ENCODE measurements around the gene IL1R1.

The IL1R1 gene

GRCh38 chr2:102141011-102141943 is 1.3 kb upstream of the IL1R1 start:
- Histone ChIP-seq H3K9ac (ENCODE audit: low read depth, low read length) (no peak overlapping the region), H3K4me3 (ENCODE audit: low read depth, low read length) (0 out of 2 replicates have a peak overlapping the region, but pooled peaks have one; percentile 65), H3K9me3 (ENCODE audit: control insufficient read depth, insufficient read depth, low read length) (no peaks in the 10 kb centered on the region), H3K36me3 (ENCODE audit: control insufficient read depth, insufficient read depth, low read length) (no peaks in the 10 kb centered on the region), H3K27me3 (ENCODE audit: control insufficient read depth, insufficient read depth, low read length) (peaks cover 33% of the 10 kb centered on the region), H3K4me1 (ENCODE audit: control insufficient read depth, insufficient read depth, low read length) (no peaks in the 10 kb centered on the region), H3K27ac (ENCODE audit: low read depth, low read length) (no peak overlapping the region)

DNA sequence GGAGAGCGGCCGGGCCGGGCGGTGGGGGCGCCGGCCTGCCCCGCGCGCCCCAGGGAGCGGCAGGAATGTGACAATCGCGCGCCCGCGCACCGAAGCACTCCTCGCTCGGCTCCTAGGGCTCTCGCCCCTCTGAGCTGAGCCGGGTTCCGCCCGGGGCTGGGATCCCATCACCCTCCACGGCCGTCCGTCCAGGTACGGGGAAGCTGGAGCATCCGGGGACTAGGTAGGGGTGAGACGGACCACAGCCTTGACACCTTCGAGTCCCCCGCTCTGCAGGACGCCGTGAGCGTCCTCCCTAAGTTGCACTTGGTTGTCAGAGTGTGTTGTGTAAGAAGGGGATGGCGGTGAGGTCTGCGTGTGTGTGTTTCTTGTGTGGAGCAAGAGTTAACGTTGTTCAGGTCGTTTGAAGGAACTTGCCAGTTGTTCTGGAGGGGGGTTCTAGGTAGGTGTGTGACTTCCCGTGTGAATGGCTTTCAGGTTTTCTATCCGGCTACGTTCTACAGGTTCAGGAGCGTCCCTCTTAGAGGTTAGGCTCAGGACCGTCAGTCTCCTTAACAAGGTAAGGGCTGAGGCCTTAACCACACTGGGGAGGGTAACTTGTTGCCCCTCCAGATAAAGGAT is 393 bp downstream of the IL1R1 start:
- Histone ChIP-seq H3K4me3 (ENCODE audit: low read depth, low read length) (peak overlapping the region; percentile 65), H3K27me3 (ENCODE audit: control insufficient read depth, insufficient read depth, low read length) (peaks cover 33% of the 10 kb centered on the region), H3K4me1 (ENCODE audit: control insufficient read depth, insufficient read depth, low read length) (no peaks in the 10 kb centered on the region), H3K9ac (ENCODE audit: low read depth, low read length) (no peak overlapping the region), H3K27ac (ENCODE audit: low read depth, low read length) (no peak overlapping the region), H3K9me3 (ENCODE audit: control insufficient read depth, insufficient read depth, low read length) (0 out of 2 replicates have a peak, but pooled peaks cover 4% of the 10 kb centered on the region), H3K36me3 (ENCODE audit: control insufficient read depth, insufficient read depth, low read length) (no peaks in the 10 kb centered on the region)

DNA sequence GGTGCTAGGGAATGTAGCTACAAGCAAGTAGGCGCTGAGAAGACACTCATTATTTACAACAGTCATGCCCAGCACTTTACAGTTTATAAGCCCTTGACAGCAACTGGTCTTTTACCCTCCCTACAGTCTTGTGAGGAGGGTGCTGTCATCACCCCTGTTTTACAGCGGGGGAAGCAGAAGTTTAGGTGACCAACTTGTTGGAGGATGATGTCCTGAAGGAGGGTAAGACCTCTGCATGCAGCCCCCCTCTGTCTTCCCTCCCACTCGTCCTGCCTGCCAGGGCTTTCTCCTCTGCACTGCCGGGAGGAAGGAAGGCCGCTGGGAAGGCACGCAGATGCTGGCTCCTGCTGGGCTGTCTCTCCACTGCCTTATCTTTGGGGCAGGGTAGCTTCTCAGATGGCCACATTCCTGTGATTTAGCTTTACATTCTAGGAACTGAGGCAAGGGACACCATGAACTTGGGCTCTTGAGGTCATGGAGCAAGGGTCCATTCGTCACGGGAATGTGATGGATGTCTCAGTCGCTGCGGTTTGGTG is 972 bp downstream of the IL1R1 start:
- Histone ChIP-seq H3K27me3 (ENCODE audit: control insufficient read depth, insufficient read depth, low read length) (peaks cover 33% of the 10 kb centered on the region), H3K4me3 (ENCODE audit: low read depth, low read length) (no peak overlapping the region), H3K9ac (ENCODE audit: low read depth, low read length) (no peak overlapping the region), H3K4me1 (ENCODE audit: control insufficient read depth, insufficient read depth, low read length) (no peaks in the 10 kb centered on the region), H3K36me3 (ENCODE audit: control insufficient read depth, insufficient read depth, low read length) (no peaks in the 10 kb centered on the region), H3K27ac (ENCODE audit: low read depth, low read length) (no peak overlapping the region), H3K9me3 (ENCODE audit: control insufficient read depth, insufficient read depth, low read length) (0 out of 2 replicates have a peak, but pooled peaks cover 4% of the 10 kb centered on the region)

DNA sequence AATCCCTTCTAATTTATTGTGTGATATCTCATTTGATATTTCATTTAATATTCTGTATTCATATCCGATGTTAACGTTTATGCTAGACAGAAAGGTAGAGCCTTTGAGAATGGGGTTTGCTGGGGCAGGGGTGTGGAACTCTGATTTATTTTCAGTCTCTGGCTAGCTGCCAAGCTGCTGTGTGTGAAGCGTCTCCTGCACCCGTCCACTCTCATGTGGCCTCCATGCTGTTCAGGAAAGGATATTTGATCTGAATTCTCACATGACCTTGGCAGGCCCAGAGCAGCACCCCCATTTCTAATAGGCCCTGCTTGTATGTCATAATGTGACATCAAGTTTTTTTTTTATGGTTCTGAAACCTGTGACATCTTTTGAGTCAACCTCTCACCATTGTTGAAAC is 1.6 kb downstream of the IL1R1 start:
- Histone ChIP-seq H3K27ac (ENCODE audit: low read depth, low read length) (no peak overlapping the region), H3K9ac (ENCODE audit: low read depth, low read length) (no peak overlapping the region), H3K36me3 (ENCODE audit: control insufficient read depth, insufficient read depth, low read length) (no peaks in the 10 kb centered on the region), H3K9me3 (ENCODE audit: control insufficient read depth, insufficient read depth, low read length) (0 out of 2 replicates have a peak, but pooled peaks cover 4% of the 10 kb centered on the region), H3K4me3 (ENCODE audit: low read depth, low read length) (no peak overlapping the region), H3K4me1 (ENCODE audit: control insufficient read depth, insufficient read depth, low read length) (no peaks in the 10 kb centered on the region), H3K27me3 (ENCODE audit: control insufficient read depth, insufficient read depth, low read length) (peaks cover 33% of the 10 kb centered on the region)

GRCh38 chr2:102145107-102145506 is 2.6 kb downstream of the IL1R1 start:
- no peak overlapping the region for H3K27ac ChIP-seq (ENCODE audit: low read depth, low read length)
- H3K27me3 ChIP-seq (ENCODE audit: control insufficient read depth, insufficient read depth, low read length), result peaks cover 33% of the 10 kb centered on the region
- H3K4me3 ChIP-seq (ENCODE audit: low read depth, low read length), result no peak overlapping the region
- H3K4me1 ChIP-seq (ENCODE audit: control insufficient read depth, insufficient read depth, low read length), result no peaks in the 10 kb centered on the region
- 0 out of 2 replicates have a peak, but pooled peaks cover 4% of the 10 kb centered on the region for H3K9me3 ChIP-seq (ENCODE audit: control insufficient read depth, insufficient read depth, low read length)
- H3K36me3 ChIP-seq (ENCODE audit: control insufficient read depth, insufficient read depth, low read length), result no peaks in the 10 kb centered on the region
- H3K9ac ChIP-seq (ENCODE audit: low read depth, low read length), result no peak overlapping the region

- Histone ChIP-seq H3K4me1 (ENCODE audit: control insufficient read depth, insufficient read depth, low read length) (no peaks in the 10 kb centered on the region), H3K9me3 (ENCODE audit: control insufficient read depth, insufficient read depth, low read length) (0 out of 2 replicates have a peak, but pooled peaks cover 4% of the 10 kb centered on the region), H3K27ac (ENCODE audit: low read depth, low read length) (no peak overlapping the region), H3K27me3 (ENCODE audit: control insufficient read depth, insufficient read depth, low read length) (peaks cover 31% of the 10 kb centered on the region), H3K36me3 (ENCODE audit: control insufficient read depth, insufficient read depth, low read length) (no peaks in the 10 kb centered on the region), H3K9ac (ENCODE audit: low read depth, low read length) (no peak overlapping the region), H3K4me3 (ENCODE audit: low read depth, low read length) (no peak overlapping the region)
Measured at GRCh38 chr2:102145934-102146333, 3.4 kb downstream of the IL1R1 start.

DNA sequence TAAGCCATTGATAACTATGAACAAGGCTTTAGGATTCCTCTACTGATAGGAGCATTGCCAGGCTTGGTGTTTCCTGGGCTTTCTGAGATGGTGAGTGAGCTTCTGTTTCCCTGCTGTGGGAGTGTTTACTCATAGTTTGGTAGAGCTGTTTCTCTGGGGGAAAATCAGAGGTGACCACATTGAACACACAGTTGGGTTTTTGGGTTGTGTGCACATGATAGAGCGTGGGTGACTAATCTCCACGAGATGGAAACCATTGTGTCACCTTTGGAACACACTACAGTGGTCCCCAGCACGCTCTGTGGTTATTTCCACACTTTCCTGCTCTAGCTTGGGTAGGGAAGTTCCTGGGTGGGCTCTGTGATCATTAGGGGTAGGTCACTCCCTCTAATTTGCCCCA is 5.4 kb downstream of the IL1R1 start:
- H3K4me1 ChIP-seq (ENCODE audit: control insufficient read depth, insufficient read depth, low read length), result no peaks in the 10 kb centered on the region
- no peaks in the 10 kb centered on the region for H3K36me3 ChIP-seq (ENCODE audit: control insufficient read depth, insufficient read depth, low read length)
- no peak overlapping the region for H3K4me3 ChIP-seq (ENCODE audit: low read depth, low read length)
- peaks cover 14% of the 10 kb centered on the region for H3K27me3 ChIP-seq (ENCODE audit: control insufficient read depth, insufficient read depth, low read length)
- no peak overlapping the region for H3K27ac ChIP-seq (ENCODE audit: low read depth, low read length)
- H3K9ac ChIP-seq (ENCODE audit: low read depth, low read length), result no peak overlapping the region
- 0 out of 2 replicates have a peak, but pooled peaks cover 4% of the 10 kb centered on the region for H3K9me3 ChIP-seq (ENCODE audit: control insufficient read depth, insufficient read depth, low read length)

GRCh38 chr2:102149243-102149642 is 6.7 kb downstream of the IL1R1 start:
- Histone ChIP-seq H3K4me1 (ENCODE audit: control insufficient read depth, insufficient read depth, low read length) (no peaks in the 10 kb centered on the region), H3K4me3 (ENCODE audit: low read depth, low read length) (no peak overlapping the region), H3K36me3 (ENCODE audit: control insufficient read depth, insufficient read depth, low read length) (no peaks in the 10 kb centered on the region), H3K9me3 (ENCODE audit: control insufficient read depth, insufficient read depth, low read length) (0 out of 2 replicates have a peak, but pooled peaks cover 4% of the 10 kb centered on the region), H3K27me3 (ENCODE audit: control insufficient read depth, insufficient read depth, low read length) (peaks cover under 1% of the 10 kb centered on the region; the same call in 1 of the 2 replicates), H3K9ac (ENCODE audit: low read depth, low read length) (no peak overlapping the region), H3K27ac (ENCODE audit: low read depth, low read length) (no peak overlapping the region)

DNA sequence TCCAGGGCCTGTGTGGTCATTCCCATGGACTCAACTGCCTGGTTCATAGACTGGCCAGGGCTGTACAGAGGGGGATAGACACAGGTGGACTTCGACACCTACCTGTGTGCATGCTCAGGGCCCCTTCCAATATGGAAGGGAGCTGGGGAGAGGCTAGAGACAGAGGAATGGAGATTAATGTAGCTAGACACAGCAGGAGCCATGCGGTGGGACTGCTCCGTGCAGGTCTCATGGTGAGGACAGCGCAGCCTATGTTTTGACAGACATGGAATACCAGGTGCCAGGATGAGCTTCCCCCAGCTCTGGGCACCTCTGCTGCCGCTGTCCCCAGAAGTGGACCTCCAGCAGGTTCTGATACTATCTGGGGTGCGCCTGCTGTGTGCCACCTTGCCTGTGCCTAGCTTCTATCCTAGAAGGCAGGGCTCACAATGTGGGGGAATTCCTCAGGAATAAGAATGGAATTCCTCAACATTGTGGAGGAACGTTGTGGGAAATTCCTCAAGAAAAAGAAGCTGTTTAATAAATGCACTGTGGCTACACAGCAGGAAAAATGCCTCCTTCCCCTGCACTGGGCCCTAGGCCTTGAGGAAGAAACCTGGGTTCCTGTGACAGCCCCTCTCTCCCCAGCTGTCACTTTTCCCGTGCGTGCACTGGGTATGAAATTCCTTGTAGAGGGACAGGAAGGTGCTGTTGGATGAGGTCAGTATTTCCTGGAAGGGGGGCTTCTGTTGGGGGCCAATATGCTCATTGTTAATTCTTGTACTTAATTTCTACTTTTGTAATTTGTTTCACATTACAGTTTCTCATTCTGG is 7.3 kb downstream of the IL1R1 start:
- Histone ChIP-seq H3K27ac (ENCODE audit: low read depth, low read length) (no peak overlapping the region), H3K9ac (ENCODE audit: low read depth, low read length) (no peak overlapping the region), H3K4me1 (ENCODE audit: control insufficient read depth, insufficient read depth, low read length) (no peaks in the 10 kb centered on the region), H3K4me3 (ENCODE audit: low read depth, low read length) (no peak overlapping the region), H3K9me3 (ENCODE audit: control insufficient read depth, insufficient read depth, low read length) (0 out of 2 replicates have a peak, but pooled peaks cover 4% of the 10 kb centered on the region), H3K36me3 (ENCODE audit: control insufficient read depth, insufficient read depth, low read length) (no peaks in the 10 kb centered on the region), H3K27me3 (ENCODE audit: control insufficient read depth, insufficient read depth, low read length) (no peaks in the 10 kb centered on the region)

- Histone ChIP-seq H3K27ac (ENCODE audit: low read depth, low read length) (no peak overlapping the region), H3K27me3 (ENCODE audit: control insufficient read depth, insufficient read depth, low read length) (no peaks in the 10 kb centered on the region), H3K9ac (ENCODE audit: low read depth, low read length) (no peak overlapping the region), H3K36me3 (ENCODE audit: control insufficient read depth, insufficient read depth, low read length) (no peaks in the 10 kb centered on the region), H3K4me1 (ENCODE audit: control insufficient read depth, insufficient read depth, low read length) (no peaks in the 10 kb centered on the region), H3K4me3 (ENCODE audit: low read depth, low read length) (no peak overlapping the region), H3K9me3 (ENCODE audit: control insufficient read depth, insufficient read depth, low read length) (no peaks in the 10 kb centered on the region)
Measured at GRCh38 chr2:102154364-102154763, 11.8 kb downstream of the IL1R1 start.

All from HUES48 (cell line).